ENCODE data around the gene TAF1L. TPM values are rescaled to one million over a fixed set of nuclear protein-coding genes. Genes with fewer than 3 reads are reported as not detected.
"Not testable (repeated sequence)": the region's sequence is repeated elsewhere in the genome, so short reads cannot be mapped to it uniquely, and the experiment has no call there.

TAF1L gene
- total and polyA plus RNA-seq, 3 donors from 2014 or later, result 3.0 to 5.7 (median 4.8) TPM

DNA sequence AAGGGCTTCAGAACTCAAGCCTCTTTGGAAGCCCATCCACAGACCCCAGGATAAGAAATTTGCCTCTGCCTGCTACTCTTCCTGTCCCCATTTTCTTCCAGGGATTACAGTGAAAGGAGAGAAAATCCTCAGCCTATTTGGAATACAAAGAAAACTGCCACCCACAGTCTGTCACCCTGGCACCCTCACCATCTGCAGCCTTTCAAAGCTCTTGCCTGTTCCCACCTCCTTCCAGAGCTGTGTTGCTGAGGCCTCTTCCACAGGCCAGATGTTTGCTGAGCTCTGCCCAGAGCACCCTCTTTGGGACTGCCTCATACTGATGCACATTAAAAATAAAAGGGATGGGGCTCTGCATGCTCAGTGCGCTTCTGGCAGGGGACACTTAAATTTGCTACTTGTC lies 35.9 kb upstream of the TAF1L start:
- no peak overlapping the region for H3K4me3 ChIP-seq
- no peak overlapping the region for H3K27ac ChIP-seq
- no peaks in the 10 kb centered on the region for H3K4me1 ChIP-seq
- intact Hi-C loops (cut with DNase I; ENCODE audit: low total_unique reads), result no loop called here
- DNase-seq, result no peak
- TF ChIP-seq POLR2A (IDR thresholded peaks at IDR 0.05), result no peak
- TF ChIP-seq, protein P1, sequence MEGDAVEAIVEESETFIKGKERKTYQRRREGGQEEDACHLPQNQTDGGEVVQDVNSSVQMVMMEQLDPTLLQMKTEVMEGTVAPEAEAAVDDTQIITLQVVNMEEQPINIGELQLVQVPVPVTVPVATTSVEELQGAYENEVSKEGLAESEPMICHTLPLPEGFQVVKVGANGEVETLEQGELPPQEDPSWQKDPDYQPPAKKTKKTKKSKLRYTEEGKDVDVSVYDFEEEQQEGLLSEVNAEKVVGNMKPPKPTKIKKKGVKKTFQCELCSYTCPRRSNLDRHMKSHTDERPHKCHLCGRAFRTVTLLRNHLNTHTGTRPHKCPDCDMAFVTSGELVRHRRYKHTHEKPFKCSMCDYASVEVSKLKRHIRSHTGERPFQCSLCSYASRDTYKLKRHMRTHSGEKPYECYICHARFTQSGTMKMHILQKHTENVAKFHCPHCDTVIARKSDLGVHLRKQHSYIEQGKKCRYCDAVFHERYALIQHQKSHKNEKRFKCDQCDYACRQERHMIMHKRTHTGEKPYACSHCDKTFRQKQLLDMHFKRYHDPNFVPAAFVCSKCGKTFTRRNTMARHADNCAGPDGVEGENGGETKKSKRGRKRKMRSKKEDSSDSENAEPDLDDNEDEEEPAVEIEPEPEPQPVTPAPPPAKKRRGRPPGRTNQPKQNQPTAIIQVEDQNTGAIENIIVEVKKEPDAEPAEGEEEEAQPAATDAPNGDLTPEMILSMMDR (IDR thresholded peaks at IDR 0.05), result no peak
- H3K27me3 ChIP-seq, result no peaks in the 10 kb centered on the region
- WGBS, 2 donors, result 86 to 100% methylated on average over 1 of the region's 1 CpG
- H3K36me3 ChIP-seq (ENCODE audit: low read depth, missing control alignments), result no peaks in the 10 kb centered on the region
- H3K9me3 ChIP-seq, result no peaks in the 10 kb centered on the region

DNA sequence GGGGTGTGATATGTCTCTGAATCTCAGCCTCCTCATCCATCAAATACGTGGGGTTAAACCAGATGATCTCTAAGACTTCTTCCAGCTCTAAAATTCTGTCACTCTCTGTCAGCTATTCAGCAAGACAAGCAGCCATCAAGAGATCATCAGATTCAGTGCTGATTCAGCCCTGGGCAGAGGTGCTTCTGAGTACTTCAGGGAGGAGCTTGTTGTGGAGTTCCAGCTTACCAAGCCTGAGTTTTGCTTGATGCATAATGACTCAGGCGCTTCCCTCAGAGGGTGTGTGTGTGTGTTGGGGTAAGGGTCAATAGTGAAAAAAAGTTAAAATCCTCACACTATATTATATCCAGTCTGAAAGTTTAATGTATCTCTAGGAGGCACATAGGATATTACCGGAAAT lies 29.6 kb upstream of the TAF1L start:
- DNase-seq, result no peak
- intact Hi-C loops (cut with DNase I; ENCODE audit: low total_unique reads), result no loop called here
- Histone ChIP-seq H3K4me3 (no peak overlapping the region), H3K4me1 (no peaks in the 10 kb centered on the region), H3K36me3 (ENCODE audit: low read depth, missing control alignments) (no peaks in the 10 kb centered on the region), H3K27me3 (no peaks in the 10 kb centered on the region), H3K27ac (no peak overlapping the region), H3K9me3 (no peaks in the 10 kb centered on the region)
- TF ChIP-seq, protein P1 (IDR thresholded peaks at IDR 0.05), result no peak
- TF ChIP-seq POLR2A (IDR thresholded peaks at IDR 0.05), result no peak
- 80 to 83% methylated on average over 3 of the region's 3 CpGs for WGBS, 2 donors

DNA sequence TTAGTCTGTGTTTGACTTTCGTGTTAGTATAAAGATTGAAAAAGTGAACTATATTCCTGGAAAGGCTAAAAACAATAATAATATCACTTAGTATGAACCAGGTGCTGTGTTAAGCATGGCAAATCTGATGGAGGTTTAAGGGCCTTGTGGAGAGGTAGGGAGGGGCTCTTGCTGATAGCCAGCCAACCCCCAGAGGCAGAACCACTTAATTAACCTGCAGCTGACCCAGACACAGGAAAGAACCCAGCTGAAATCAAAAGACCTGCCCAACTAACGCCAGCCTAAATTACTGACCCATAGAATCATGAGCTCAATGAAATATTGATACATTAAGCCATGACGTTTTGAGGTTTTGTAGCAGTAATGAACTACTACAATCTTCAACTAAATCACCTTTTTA lies 28.3 kb upstream of the TAF1L start:
- H3K27me3 ChIP-seq, result no peaks in the 10 kb centered on the region
- no peak overlapping the region for H3K4me3 ChIP-seq
- H3K4me1 ChIP-seq, result no peaks in the 10 kb centered on the region
- 60% methylated on average over 3 of the region's 3 CpGs for WGBS, 2 donors
- TF ChIP-seq, protein P1 (IDR thresholded peaks at IDR 0.05), result no peak
- TF ChIP-seq POLR2A (IDR thresholded peaks at IDR 0.05), result no peak
- H3K27ac ChIP-seq, result no peak overlapping the region
- intact Hi-C loops (cut with DNase I; ENCODE audit: low total_unique reads), result no loop called here
- H3K9me3 ChIP-seq, result no peaks in the 10 kb centered on the region
- H3K36me3 ChIP-seq (ENCODE audit: low read depth, missing control alignments), result no peaks in the 10 kb centered on the region
- DNase-seq, result no peak

DNA sequence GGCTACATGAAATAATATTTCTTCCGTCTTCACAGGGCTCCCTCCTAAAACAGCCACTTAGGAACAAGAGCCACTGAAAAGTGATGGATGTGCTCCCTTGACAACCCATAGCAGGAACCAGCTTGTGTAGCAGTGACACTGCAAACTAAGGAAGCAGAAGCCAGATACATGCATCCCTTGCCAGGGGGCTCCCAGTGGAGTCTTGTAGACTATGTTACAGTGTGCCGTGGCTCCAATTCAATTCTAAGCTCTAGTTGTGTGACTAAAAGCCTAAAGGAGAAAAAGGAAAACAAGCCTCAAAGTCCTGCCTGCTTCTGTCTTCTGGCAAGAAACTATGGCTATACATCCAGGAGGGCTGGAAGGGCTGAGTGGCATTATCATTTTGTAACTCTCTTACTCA lies 12.2 kb upstream of the TAF1L start:
- H3K4me1 ChIP-seq, result no peaks in the 10 kb centered on the region
- H3K27ac ChIP-seq, result no peak overlapping the region
- WGBS, 2 donors, result 81 to 90% methylated on average over 2 of the region's 2 CpGs
- intact Hi-C loops (cut with DNase I; ENCODE audit: low total_unique reads), result no loop called here
- H3K4me3 ChIP-seq, result no peak overlapping the region
- TF ChIP-seq, protein P1 (IDR thresholded peaks at IDR 0.05), result no peak
- TF ChIP-seq POLR2A (IDR thresholded peaks at IDR 0.05), result no peak
- no peaks in the 10 kb centered on the region for H3K9me3 ChIP-seq
- H3K27me3 ChIP-seq, result no peaks in the 10 kb centered on the region
- DNase-seq, result no peak
- H3K36me3 ChIP-seq (ENCODE audit: low read depth, missing control alignments), result no peaks in the 10 kb centered on the region

DNA sequence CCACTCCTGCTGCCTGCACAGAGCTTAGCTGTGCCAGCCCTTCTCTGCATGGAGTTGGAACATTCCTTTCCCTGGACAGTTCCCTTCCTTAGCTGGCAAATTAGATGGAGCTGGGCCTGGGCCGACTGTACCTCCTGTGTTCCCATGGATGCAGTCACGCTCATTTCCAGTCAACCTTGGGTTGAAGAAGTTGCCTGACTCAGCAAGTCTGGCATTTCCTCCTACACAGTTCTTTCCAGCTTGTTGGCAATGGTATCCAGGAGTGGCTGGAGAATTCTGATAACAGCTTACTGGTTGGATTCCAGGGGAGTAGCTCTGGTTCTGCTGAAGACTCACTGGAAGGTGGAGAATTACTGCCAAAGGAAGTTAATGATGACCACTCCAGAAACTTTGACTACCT lies 9.2 kb upstream of the TAF1L start:
- intact Hi-C loops (cut with DNase I; ENCODE audit: low total_unique reads), result no loop called here
- 40 to 42% methylated on average over 2 of the region's 2 CpGs for WGBS, 2 donors
- no peaks in the 10 kb centered on the region for H3K27me3 ChIP-seq
- no peaks in the 10 kb centered on the region for H3K4me1 ChIP-seq
- TF ChIP-seq, protein P1 (IDR thresholded peaks at IDR 0.05), result no peak
- no peak for TF ChIP-seq POLR2A (IDR thresholded peaks at IDR 0.05)
- no peaks in the 10 kb centered on the region for H3K9me3 ChIP-seq
- peak; percentile 71 for DNase-seq
- no peak overlapping the region for H3K4me3 ChIP-seq
- H3K27ac ChIP-seq, result no peak overlapping the region
- H3K36me3 ChIP-seq (ENCODE audit: low read depth, missing control alignments), result no peaks in the 10 kb centered on the region

DNA sequence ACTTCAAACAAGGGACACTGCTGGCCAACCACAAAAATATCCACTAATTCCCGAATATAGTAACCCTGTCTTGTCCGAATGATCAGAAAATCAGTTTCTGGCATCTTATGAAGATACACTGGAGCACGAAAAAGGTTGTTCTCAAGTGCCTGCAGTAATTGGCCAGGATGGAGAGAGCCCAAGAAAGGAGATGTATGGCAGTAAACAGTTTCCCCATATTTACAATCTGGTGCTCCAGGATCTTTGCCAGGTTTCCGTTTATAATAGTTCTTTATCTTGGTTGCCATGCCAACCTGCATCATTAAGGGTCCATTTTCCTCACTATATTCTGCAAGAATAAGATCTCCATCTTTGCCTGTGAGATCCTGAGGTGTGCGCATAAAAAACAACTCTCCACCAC lies 2.3 kb downstream of the TAF1L start:
- H3K27ac ChIP-seq; H3K27me3 ChIP-seq; H3K4me3 ChIP-seq; intact Hi-C loops (cut with DNase I; ENCODE audit: low total_unique reads); H3K4me1 ChIP-seq; H3K9me3 ChIP-seq; H3K36me3 ChIP-seq (ENCODE audit: low read depth, missing control alignments); DNase-seq: not testable (repeated sequence)
- 72 to 74% methylated on average over 5 of the region's 5 CpGs for WGBS, 2 donors
